GM19455 (cell line): Measurements from ENCODE around the gene PRKCB.
A peak's percentile ranks its signal among the peaks of the same experiment; 100 is the strongest.

Experiments used
- ATAC-seq: cut with Tn5 transposase; IDR thresholded peaks from one replicate; pipeline ENCODE4 v1.9.1; 2021; ENCODE audit not compliant: unreplicated experiment

Gene PRKCB

DNA sequence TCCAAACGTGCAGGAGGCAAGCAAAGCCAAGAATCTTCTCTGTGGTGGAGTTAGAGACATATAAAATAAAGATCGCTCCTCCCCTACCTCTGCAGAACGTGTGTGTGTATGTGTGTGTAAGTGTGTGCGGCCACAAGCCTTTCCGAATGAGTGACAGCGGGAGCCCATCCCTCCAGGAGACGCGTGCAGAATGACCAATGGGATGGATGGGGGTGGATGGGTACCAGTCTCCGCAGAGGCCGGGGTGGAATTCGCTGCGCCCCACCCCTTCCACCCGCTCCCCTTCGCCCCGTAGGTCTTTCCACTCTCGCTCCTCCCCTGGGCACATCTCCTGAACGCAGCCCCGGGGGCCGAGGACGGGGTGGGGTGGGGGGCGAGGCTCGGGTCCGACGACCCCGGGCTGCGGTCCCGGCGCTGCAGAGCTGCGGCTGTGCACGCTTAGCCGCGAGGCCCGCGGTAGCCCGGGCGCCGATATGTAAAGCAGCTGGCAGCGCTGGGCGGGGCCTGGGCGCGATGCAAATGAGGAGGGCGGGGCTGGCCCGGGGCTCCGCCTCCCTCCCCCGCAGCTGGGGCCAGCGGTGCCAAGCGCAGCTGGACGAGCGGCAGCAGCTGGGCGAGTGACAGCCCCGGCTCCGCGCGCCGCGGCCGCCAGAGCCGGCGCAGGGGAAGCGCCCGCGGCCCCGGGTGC lies at the start of gene PRKCB:
Gene PRKCB (plus strand): TSS at position 594 of the 688 bp plus-strand sequence.
- ATAC-seq, result peak; percentile 70

DNA sequence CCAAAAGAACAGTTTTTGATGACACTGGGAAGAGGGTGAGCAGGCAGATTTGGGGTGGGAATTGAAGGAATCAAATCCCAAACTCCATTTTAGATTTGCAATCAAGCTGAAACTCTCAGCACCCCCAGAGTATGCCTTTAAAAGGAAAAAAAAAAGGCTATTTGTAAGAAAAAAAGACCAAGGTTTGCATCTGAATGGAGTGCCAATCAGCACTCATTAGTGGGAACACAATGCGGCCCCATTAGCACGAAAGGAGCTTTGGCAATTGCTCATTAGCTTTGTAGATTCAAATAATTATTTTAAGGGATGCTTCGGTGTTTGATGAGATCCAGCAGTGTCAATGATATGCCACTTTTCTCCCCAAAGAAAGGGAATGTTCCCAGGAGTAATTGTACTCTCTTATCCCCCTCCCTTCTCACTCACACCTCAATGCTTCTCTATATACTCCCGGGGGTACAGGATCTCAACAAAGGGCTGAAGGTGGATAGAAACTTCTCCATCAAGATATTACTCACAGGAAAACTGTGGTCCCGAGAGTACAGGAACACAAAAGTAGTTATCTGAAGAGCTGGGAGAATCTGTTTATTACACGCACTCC lies 48.7 kb upstream of the PRKCB start:
- ATAC-seq, result no peak

DNA sequence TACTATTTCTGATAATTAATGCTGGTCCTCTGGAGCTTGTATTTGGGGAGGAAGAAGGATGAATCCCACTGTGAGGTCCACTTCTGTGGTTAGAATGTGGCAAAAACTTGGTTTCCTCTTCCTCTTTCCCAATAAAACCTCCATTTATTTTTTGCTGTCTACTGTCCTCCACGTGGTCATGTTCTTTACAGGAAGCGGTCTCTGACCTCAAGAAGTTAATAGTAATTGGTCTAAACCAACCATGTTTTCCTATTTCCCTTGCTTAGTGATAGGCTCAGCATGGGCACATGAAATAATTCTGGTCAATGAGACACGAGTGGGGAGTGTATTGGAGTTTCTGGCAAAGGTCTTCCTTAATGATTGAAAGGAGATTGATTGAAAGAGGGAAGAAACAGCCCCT lies 47.1 kb upstream of the PRKCB start:
- no peak for ATAC-seq

DNA sequence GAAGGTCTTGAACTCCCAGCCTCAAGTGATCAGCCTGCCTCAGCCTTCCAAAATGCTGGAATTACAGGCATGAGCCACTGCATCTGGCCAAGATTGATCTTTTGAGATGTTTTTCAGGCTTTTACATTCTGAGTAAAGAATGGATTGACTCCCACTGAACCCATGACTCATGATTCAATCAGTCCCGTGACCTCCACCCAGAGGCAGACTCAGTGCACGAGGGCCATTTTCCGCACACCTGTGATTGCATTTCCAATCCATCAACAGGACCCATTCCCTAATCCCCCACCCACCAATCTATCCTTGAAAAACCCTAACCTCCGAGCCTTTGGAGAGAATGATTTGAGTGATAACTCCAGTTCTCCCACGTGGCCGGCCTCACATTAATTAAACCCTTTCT lies 40.4 kb upstream of the PRKCB start:
- no peak for ATAC-seq

DNA sequence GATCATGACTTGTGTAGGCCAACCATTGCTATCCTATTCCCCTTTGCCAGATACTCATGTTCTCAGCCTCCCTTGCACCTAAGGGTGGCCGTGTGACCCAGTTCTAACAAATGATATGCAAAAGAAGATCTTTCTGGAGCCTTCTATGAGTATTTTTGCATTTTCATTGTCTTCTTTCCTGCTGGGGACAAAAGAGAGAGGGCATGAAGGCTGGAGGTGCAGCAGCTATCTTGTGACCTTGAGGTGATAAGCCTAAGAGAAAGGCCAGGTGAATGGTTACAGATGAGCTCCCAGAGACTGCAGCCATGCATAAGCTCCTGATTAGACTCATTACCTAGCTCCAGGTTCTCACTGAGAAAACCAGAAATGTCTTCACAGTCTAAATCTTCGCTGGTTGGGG lies 38.8 kb upstream of the PRKCB start:
- ATAC-seq, result no peak

DNA sequence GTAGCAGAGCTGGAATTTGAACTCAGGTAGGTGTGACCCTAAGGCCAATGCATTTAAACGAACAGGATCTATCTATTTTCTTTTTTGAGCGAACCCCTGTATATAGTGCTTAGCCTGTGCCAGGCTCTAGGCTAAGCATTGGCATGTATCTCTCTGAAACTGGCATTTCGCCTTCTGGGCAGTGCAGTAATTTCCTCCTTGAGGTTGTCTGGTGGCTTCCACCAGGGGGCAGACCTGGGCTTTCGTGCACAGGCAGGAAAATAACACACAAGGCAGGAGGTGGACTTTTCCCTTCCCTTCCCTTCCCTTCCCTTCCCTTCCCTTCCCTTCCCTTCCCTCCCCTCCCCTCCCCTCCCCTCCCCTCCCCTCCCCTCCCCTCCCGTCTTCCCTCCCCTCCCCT lies 34.4 kb upstream of the PRKCB start:
- no peak for ATAC-seq

DNA sequence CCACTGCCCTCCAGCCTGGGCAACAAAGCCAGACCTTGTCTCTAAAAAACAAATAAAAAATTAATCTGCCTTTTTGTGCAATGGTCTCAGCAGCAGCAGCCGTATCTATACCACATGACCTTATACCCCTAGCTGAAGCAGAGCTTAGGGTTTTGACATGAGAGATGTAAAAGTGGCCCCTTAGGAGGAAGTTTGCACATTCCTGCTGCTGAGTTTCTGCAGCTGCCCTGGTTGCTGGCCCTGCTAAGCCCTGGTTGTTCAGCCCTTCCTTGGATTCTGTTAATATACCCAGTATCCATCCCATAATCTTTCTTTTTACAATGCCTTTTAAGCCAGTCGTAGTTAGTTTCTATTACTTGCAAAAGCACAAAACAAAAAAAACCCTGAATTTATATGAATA lies 33.0 kb upstream of the PRKCB start:
- ATAC-seq, result no peak

DNA sequence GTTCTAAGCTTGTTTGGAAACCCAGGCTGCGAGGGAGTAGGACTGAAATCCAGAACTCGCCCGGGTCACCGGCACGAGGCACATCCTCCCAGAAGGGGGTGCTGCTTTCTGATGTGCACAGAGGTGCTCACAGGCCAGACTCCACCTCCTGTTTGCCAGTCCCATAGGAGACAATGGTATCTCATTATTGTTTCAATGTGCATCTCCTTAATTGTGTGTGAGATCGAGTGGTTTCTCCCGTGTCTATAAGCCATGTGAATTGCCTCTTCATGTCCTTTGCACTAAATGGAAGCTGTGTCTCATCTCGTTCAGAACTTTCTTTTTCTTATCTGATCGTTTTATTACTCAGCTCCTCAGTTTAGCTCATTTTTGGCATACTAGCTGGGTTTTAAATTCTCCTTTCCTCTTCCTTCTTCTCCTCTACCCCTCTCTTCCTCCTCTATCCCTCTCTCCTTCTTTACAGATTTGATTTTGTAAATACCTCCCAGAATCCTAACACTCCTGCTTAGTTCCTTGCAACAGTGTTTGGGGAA lies 32.1 kb upstream of the PRKCB start:
- no peak for ATAC-seq

DNA sequence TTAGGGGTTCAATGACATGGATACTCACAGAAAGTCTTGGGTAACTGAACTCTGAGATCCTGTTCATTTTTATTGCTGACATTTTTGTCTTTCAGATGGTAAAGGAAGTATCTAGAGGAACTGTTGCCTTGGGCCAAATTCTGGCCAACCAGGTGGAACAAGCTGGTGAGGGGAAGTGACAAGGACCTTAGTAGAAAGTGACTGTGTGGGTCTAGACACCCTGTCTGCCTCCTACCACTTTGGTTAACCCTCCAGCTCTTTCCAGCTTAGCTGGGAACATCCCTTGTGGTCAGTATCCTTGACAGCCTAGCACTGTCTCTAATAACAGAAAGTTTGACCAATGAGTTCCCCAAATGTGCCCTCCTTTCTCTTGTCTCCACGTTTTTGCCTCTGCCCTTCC lies 28.8 kb upstream of the PRKCB start:
- ATAC-seq, result no peak

DNA sequence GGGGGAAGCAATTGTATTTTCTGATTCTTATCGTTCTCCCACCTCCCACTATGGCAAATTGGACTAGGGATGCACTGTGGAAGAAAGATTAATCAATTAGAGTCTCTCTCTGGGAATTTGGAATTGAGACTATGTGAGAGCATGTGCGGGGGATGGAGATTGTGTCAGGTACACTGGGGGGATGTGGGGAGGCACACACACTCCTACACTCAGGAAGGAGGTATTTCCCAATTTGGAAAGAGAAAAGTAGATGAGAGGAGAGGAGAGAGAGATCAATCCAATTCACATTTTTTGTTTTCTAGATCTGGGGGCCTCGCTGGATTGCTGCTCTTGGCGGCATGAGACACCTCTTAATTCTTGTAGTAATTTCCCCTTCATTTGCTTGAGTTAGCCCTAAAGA lies 14.3 kb upstream of the PRKCB start:
- ATAC-seq, result no peak

DNA sequence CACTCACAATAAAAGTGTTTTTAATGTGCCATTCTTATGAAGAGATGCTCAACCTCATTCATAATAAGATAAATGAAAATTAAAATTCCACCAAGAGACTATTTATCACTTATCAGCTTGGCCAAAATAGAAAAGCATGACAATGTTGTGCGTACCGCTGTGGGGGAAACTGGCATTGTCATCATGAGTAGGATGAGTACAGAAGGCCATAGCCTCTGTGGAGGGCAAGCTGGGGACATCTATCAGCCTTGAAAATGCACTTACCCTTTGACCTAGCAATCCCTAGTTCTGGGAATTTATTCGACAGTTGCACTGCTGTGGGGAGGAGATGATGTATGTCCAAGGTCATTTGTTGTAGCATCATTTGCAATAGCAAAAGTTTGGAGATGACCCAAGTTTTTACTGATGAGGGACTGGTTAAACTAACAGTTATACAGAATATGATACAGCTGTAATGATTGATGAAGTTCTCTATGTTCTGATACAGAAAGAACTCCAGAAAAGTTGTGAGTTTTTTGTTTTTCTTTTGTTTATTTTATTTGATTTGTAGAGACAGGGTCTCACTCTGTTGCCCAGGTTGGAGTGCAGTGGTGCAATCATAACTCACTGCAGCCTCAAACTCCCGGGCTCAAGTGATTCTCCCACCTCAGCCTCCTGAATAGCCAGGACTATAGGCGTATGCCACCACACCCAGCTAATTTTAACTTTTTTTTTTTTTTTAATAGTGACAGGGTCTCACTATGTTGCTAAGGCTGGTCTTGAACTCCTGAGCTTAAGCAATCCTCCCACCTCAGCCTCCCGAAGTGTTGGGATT lies 13.7 kb upstream of the PRKCB start:
- no peak for ATAC-seq

DNA sequence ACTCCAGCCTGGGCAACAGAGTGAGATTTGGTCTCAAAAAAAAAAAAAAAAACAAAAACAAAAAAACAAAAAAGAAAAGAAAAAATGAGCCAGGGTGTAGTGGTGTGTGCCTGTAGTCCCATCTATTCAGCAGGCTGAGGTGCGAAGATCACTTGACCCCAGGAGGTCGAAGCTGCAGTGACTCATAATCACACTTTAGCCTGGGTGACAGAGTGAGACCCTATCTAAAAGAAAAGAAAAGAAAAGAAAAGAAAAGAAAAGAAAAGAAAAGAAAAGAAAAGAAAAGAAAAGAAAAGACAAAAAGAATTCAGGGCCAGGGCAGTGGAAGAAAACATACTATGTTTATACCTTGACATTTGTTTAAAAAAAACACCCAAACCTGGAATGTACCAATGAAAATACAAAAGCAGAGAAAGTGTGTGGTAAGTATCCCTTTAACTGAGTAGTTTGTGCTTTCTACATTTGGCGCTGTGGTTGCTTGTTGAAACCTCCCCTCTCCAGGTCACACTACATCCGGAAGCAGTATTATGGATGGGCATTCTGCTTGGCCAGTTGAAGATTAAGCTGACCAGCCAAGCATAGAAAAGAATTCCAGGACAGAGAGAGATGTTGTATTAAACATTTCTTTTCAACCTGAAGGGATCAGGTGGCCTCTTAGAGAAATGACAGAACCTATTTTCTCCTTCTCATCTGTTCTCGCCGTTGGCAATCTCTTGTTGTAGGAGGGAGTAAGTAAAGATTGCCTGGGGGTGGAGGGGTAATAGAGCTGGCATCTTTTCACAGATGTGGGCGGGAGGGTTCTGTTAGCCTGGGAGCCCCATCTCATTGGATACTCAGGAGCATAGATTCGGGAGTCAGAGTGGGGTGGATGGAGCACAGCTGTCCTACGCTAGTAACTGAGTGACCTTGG lies 12.1 kb upstream of the PRKCB start:
- ATAC-seq, result no peak

DNA sequence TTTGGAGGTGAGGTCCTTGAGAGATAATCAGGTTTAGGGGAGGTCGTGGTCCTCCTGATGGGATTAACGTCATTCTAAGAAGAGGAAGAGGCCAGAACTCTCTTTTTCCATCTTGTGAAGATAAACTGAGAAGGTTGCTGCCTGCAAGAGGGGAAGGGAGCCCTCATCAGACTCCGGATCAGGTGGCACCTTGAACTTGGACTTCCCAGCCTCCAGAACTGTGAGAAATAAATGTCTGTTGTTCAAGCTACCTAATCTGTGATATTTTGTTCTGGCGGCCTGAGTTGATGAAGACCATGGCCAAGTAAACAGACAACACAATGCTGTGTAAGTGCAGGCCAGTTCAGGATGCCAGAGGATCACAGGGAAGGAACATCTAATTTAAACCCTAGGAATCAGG lies 10.9 kb upstream of the PRKCB start:
- no peak for ATAC-seq

DNA sequence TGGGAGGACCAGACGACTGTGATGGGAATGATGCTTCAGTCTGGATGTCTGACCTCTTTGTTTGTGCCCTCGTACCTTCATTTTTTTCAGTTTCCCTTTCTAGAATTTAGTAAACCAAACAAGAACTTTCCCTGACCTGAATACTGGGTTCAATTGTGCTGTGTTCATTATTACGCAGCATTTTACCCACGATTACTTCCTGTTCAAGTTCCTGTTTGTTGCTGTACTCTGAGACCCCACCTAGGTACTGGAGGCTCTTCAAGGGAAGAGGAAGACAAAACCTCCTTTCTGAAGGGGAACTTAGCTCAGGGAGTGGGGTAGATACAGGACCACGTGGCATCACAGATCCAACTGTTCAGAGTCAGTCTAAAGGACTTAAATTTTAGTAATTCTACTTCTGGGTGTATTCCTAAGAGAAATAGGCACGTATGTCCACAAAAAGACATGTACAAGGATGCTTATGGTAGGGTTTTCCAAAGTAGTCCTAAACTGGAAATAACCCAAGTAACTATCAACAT lies 9.2 kb upstream of the PRKCB start:
- no peak for ATAC-seq

DNA sequence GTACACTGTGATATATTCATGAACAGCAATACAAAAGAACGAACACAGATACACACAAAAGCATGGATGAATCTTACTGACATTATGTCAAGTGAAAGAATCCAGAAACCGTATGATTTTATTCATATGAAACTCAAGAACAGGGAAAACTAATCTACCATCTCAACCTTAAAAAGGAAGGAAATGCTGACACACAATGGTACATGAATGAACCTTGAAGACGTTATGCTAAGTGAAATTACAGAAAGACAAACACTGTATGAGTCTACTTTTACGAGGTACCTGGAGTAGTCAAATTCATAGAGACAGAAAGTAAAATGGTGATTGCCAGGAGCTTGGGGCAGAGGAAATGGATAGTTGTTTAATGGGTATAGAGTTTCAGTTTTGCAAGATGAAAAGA lies 8.7 kb upstream of the PRKCB start:
- no peak for ATAC-seq

DNA sequence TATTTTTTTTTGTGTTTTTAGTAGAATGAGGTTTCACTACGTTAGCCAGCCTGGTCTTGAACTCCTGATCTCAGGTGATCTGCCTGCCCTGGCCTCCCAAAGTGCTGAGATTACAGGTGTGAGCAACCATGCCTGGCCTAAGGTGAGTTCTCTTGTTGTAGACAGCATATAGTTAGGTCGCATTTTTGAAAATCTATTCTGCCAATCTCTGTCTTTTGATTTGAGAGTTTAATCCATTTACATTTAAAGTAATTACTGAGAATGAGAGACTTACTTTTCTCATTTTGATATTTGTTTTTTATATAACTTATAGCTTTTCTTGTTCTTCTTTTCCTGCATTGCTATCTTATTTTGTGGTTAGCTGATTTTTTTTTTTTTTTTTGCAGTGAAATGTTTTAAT lies 6.3 kb upstream of the PRKCB start:
- ATAC-seq, result no peak

DNA sequence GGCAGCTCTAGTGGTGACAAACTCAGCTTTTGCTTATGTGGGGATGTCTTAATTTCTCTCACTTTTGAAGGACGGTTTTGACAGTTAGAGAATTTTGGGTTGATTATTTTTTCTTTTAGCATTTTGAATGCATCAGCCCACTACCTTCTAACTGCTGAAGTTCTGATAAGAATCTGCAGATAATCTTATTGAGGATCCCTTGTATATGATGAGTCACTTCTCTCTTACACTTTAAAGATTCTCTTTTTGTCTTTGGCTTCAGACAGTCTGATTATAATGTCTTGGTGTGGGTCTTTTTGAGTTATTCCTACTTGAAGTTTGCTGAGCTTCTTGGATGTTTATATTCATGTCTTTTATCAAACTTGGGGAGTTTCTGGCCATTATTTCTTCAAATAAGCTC lies 5.5 kb upstream of the PRKCB start:
- no peak for ATAC-seq

DNA sequence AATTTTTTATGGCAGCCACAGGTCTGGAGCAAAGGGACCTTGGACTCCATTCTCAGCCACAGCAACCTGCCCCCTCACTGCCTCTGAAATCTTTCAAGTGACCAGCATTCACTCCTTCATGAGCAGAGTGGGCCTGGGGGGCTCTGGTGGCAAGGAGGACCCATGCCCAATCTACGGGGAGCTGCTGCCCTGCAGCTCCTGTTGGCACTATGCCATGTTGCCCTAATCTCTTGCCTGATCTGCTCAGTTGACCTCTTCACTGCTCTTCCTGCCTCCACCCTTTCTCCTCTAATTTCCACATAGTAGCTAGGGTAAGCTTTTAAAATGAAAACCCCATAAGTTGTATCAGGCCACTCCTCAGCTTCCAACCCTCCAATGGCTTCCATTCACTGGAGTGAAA lies 2.9 kb upstream of the PRKCB start:
- ATAC-seq, result no peak

DNA sequence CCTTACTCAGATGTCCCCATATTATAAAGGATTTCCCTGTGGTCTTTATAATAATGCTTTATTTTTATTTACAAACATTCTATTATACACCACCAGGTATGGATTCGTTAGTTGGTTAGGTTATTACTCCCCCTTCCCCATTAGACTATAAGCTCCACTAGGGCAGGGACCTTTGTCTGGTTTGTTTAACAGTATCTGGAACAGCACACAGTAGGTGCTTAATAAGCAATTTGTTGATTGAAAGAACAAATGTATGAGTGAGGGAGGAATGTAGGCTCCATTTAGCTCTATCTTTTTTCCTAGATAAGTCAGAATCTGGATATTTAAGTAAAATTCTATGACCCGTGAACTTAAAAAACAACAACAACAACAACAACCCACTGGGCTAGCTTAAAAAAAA lies 2.3 kb upstream of the PRKCB start:
- no peak for ATAC-seq

DNA sequence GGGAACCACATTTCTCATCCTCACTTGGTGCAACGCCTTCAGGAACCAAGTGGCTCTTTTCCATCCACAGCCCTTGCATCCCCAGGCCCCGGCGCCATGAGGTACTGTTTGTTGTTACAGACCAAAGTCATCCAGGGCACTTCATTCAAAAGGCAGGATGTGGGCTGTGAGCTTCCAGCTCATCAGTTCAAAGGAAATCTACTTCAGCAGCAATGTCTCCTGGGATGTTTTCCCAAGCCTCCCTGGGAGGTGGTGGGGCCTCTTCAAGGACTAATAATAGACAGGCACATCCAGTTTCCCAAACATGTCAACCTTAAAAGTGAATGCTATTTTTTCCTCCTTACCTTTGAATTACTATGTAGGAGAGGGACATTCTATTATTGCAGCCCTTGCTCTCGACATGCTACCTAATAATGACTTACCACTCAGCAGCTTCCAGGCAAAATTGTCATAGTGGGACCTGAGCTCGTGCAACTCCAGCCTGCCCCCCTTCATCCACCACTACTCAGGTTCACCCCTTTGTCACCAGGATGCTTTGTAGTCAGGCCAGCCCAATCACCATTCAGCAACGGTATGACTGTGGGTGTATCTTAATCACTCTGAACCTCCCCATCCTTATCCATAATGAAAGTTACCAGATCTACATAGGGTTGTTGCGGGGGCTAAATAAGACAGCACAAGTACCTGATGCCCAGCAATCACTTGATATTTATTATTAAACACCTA lies 1.7 kb upstream of the PRKCB start:
- ATAC-seq, result no peak
